ENCODE data around the gene ZNF697. TPM values are rescaled to one million over a fixed set of nuclear protein-coding genes. Genes with fewer than 3 reads are reported as not detected.

ZNF697 gene
- total RNA-seq, 1 donor from 2014 or later, result 0.07 TPM

GRCh38 chr1:119626011-119626545 lies 22.0 kb downstream of the ZNF697 start:
- Mint-ChIP-seq H3K4me1 (no peaks in the 10 kb centered on the region), H3K27me3 (peaks cover 33% of the 10 kb centered on the region), H3K4me3 (no peak overlapping the region), H3K27ac (no peak overlapping the region), H3K36me3 (ENCODE audit: low read depth) (no peaks in the 10 kb centered on the region), H3K9me3 (no peaks in the 10 kb centered on the region)
- no peak for ATAC-seq (ENCODE audit: low read depth)
- no peak for DNase-seq
- intact Hi-C loops (cut with micrococcal nuclease), result no loop called here
- ChIA-PET CTCF (no interaction called here), POLR2A (no interaction called here)
- no peak for TF ChIP-seq CTCF (IDR thresholded peaks at IDR 0.05)

GRCh38 chr1:119623678-119624077 lies 24.4 kb downstream of the ZNF697 start:
- POLR2A ChIA-PET, result no interaction called here
- Mint-ChIP-seq H3K27ac (no peak overlapping the region), H3K4me1 (no peaks in the 10 kb centered on the region), H3K27me3 (peaks cover 20% of the 10 kb centered on the region), H3K4me3 (no peak overlapping the region), H3K36me3 (ENCODE audit: low read depth) (no peaks in the 10 kb centered on the region), H3K9me3 (no peaks in the 10 kb centered on the region)
- ATAC-seq (ENCODE audit: low read depth) (no peak), DNase-seq (no peak)
- CTCF ChIA-PET, result no interaction called here
- intact Hi-C loops (cut with micrococcal nuclease), result no loop called here
- TF ChIP-seq CTCF (IDR thresholded peaks at IDR 0.05), result no peak

GRCh38 chr1:119623193-119623515 lies 24.9 kb downstream of the ZNF697 start:
- DNase-seq (no peak), ATAC-seq (ENCODE audit: low read depth) (no peak)
- H3K27ac Mint-ChIP-seq, result no peak overlapping the region
- intact Hi-C loops (cut with micrococcal nuclease), result no loop called here
- no peaks in the 10 kb centered on the region for H3K4me1 Mint-ChIP-seq
- peaks cover 15% of the 10 kb centered on the region for H3K27me3 Mint-ChIP-seq
- no peak for TF ChIP-seq CTCF (IDR thresholded peaks at IDR 0.05)
- no peak overlapping the region for H3K4me3 Mint-ChIP-seq
- CTCF ChIA-PET, result no interaction called here
- H3K9me3 Mint-ChIP-seq, result no peaks in the 10 kb centered on the region
- no peaks in the 10 kb centered on the region for H3K36me3 Mint-ChIP-seq (ENCODE audit: low read depth)
- POLR2A ChIA-PET, result no interaction called here

GRCh38 chr1:119622311-119623192 lies 25.5 kb downstream of the ZNF697 start:
- ChIA-PET POLR2A (no interaction called here), CTCF (no interaction called here)
- DNase-seq (no peak), ATAC-seq (ENCODE audit: low read depth) (no peak)
- no peak overlapping the region for H3K27ac Mint-ChIP-seq
- intact Hi-C loops (cut with micrococcal nuclease), result no loop called here
- H3K4me3 Mint-ChIP-seq, result no peak overlapping the region
- H3K9me3 Mint-ChIP-seq, result no peaks in the 10 kb centered on the region
- no peak for TF ChIP-seq CTCF (IDR thresholded peaks at IDR 0.05)
- H3K36me3 Mint-ChIP-seq (ENCODE audit: low read depth), result no peaks in the 10 kb centered on the region
- H3K4me1 Mint-ChIP-seq, result no peaks in the 10 kb centered on the region
- H3K27me3 Mint-ChIP-seq, result peaks cover 11% of the 10 kb centered on the region

GRCh38 chr1:119621705-119622104 lies 26.4 kb downstream of the ZNF697 start:
- Mint-ChIP-seq H3K27ac (no peak overlapping the region), H3K4me3 (no peak overlapping the region), H3K9me3 (no peaks in the 10 kb centered on the region), H3K36me3 (ENCODE audit: low read depth) (no peaks in the 10 kb centered on the region), H3K4me1 (no peaks in the 10 kb centered on the region), H3K27me3 (peaks cover 8% of the 10 kb centered on the region)
- TF ChIP-seq CTCF (IDR thresholded peaks at IDR 0.05), result no peak
- CTCF ChIA-PET, result no interaction called here
- POLR2A ChIA-PET, result no interaction called here
- intact Hi-C loops (cut with micrococcal nuclease), result no loop called here
- DNase-seq (no peak), ATAC-seq (ENCODE audit: low read depth) (no peak)
